Large intestine (tissue), 3 donors: ENCODE measurements around the gene GALK1. TPM values are rescaled to one million over a fixed set of nuclear protein-coding genes. Genes with fewer than 3 reads are reported as not detected.
A peak's percentile ranks its signal among the peaks of the same experiment; 100 is the strongest.

Experiments used
- DNase-seq, 2 donors: peaks; one replicate each; pipeline versions ENCODE4 v3.0.0 to v3.0.0-alpha.2; 2013
- H3K27ac ChIP-seq: one replicate; pipeline ENCODE4 v1.5.1; 2013; ENCODE audit warnings: low read length
- H3K27me3 ChIP-seq: 2 replicates; pipeline ENCODE4 v1.6.1; 2013; ENCODE audit warnings: low read length; ENCODE audit not compliant: control insufficient read depth, insufficient read depth
- H3K36me3 ChIP-seq: 2 replicates; pipeline ENCODE4 v1.6.1; 2013; ENCODE audit warnings: low read length; ENCODE audit not compliant: control insufficient read depth, insufficient read depth
- H3K4me1 ChIP-seq: one replicate; pipeline ENCODE4 v1.6.1; 2013; ENCODE audit warnings: low read length; ENCODE audit not compliant: control insufficient read depth, insufficient read depth
- H3K4me3 ChIP-seq: one replicate; pipeline ENCODE4 v1.5.1; 2013; ENCODE audit warnings: low read length
- H3K9me3 ChIP-seq: one replicate; pipeline ENCODE4 v1.6.1; 2013; ENCODE audit warnings: mild to moderate bottlenecking, low read depth, low read length, moderate library complexity; ENCODE audit not compliant: control insufficient read depth
- WGBS: methylation state at CpG from one replicate; pipeline ENCODE4 v1.1.5; 2013; ENCODE audit warnings: low lambda C conversion rate; ENCODE audit not compliant: insufficient coverage; 5-methylcytosine and 5-hydroxymethylcytosine counted together
- polyA plus RNA-seq: library from polyadenylated mRNA; unstranded; fragments of 120-200 nt; gene quantifications from one replicate; pipeline ENCODE4 v1.2.1, GENCODE V29; 2013

GALK1 gene
- polyA plus RNA-seq, 1 donor, result 61.0 TPM

GRCh38 chr17:75749545-75750389, 15.2 kb downstream of the GALK1 start:
- no peak overlapping the region for H3K4me3 ChIP-seq

GRCh38 chr17:75748706-75749105, 16.3 kb downstream of the GALK1 start:
- Histone ChIP-seq H3K9me3 (no peaks in the 10 kb centered on the region), H3K27me3 (no peaks in the 10 kb centered on the region), H3K36me3 (peaks cover 42% of the 10 kb centered on the region), H3K27ac (no peak overlapping the region), H3K4me1 (no peaks in the 10 kb centered on the region), H3K4me3 (no peak overlapping the region)
- no peak for DNase-seq
- no CpG with 5 or more reads among the region's 9 CpGs for WGBS

More at GRCh38 chr17:75749545-75750389, 15.2 kb downstream of the GALK1 start:
- DNase-seq, result peak; percentile 59 to 66
- no peaks in the 10 kb centered on the region for H3K27me3 ChIP-seq
- H3K36me3 ChIP-seq, result peaks cover 37% of the 10 kb centered on the region
- no peak overlapping the region for H3K27ac ChIP-seq
- H3K4me1 ChIP-seq, result peaks cover 9% of the 10 kb centered on the region
- H3K9me3 ChIP-seq, result no peaks in the 10 kb centered on the region
- WGBS, result no CpG with 5 or more reads among the region's 20 CpGs

GRCh38 chr17:75743625-75744206, 21.3 kb downstream of the GALK1 start:
- WGBS, result no CpG with 5 or more reads among the region's 25 CpGs
- no peak overlapping the region for H3K4me3 ChIP-seq
- no peaks in the 10 kb centered on the region for H3K4me1 ChIP-seq
- DNase-seq, result no peak
- H3K27ac ChIP-seq, result no peak overlapping the region
- H3K36me3 ChIP-seq, result peaks cover 47% of the 10 kb centered on the region
- H3K9me3 ChIP-seq, result no peaks in the 10 kb centered on the region
- H3K27me3 ChIP-seq, result no peaks in the 10 kb centered on the region

GRCh38 chr17:75742337-75742736, 22.7 kb downstream of the GALK1 start:
- H3K4me3 ChIP-seq, result no peak overlapping the region
- no peaks in the 10 kb centered on the region for H3K4me1 ChIP-seq
- H3K36me3 ChIP-seq, result peaks cover 43% of the 10 kb centered on the region
- no peak for DNase-seq
- H3K9me3 ChIP-seq, result no peaks in the 10 kb centered on the region
- no CpG with 5 or more reads among the region's 25 CpGs for WGBS
- H3K27ac ChIP-seq, result no peak overlapping the region
- no peaks in the 10 kb centered on the region for H3K27me3 ChIP-seq

- H3K27me3 ChIP-seq, result no peaks in the 10 kb centered on the region
- no peak for DNase-seq
- H3K9me3 ChIP-seq, result no peaks in the 10 kb centered on the region
- WGBS, result no CpG with 5 or more reads among the region's 17 CpGs
- no peak overlapping the region for H3K4me3 ChIP-seq
- H3K4me1 ChIP-seq, result no peaks in the 10 kb centered on the region
- no peak overlapping the region for H3K27ac ChIP-seq
- H3K36me3 ChIP-seq, result peaks cover 60% of the 10 kb centered on the region
These were observed 24.3 kb downstream of the GALK1 start for GRCh38 chr17:75740631-75741077.

GRCh38 chr17:75740215-75740614, 24.8 kb downstream of the GALK1 start:
- DNase-seq, result no peak
- no CpG with 5 or more reads among the region's 17 CpGs for WGBS
- H3K4me3 ChIP-seq, result no peak overlapping the region
- no peak overlapping the region for H3K27ac ChIP-seq
- no peaks in the 10 kb centered on the region for H3K4me1 ChIP-seq
- H3K9me3 ChIP-seq, result no peaks in the 10 kb centered on the region
- H3K36me3 ChIP-seq, result peaks cover 60% of the 10 kb centered on the region
- no peaks in the 10 kb centered on the region for H3K27me3 ChIP-seq

- H3K4me1 ChIP-seq, result no peaks in the 10 kb centered on the region
- no CpG with 5 or more reads among the region's 14 CpGs for WGBS
These were observed 25.2 kb downstream of the GALK1 start for GRCh38 chr17:75739801-75740200.

GRCh38 chr17:75739174-75739573, 25.8 kb downstream of the GALK1 start:
- H3K4me3 ChIP-seq, result no peak overlapping the region
- DNase-seq, result no peak
- H3K9me3 ChIP-seq, result no peaks in the 10 kb centered on the region
- WGBS, result no CpG with 5 or more reads among the region's 7 CpGs
- no peak overlapping the region for H3K27ac ChIP-seq
- H3K36me3 ChIP-seq, result peaks cover 57% of the 10 kb centered on the region
- H3K4me1 ChIP-seq, result peaks cover 5% of the 10 kb centered on the region
- H3K27me3 ChIP-seq, result no peaks in the 10 kb centered on the region

More at GRCh38 chr17:75739801-75740200, 25.2 kb downstream of the GALK1 start:
- no peak overlapping the region for H3K4me3 ChIP-seq
- H3K36me3 ChIP-seq, result peaks cover 60% of the 10 kb centered on the region
- no peaks in the 10 kb centered on the region for H3K9me3 ChIP-seq
- H3K27ac ChIP-seq, result no peak overlapping the region
- DNase-seq, result no peak
- no peaks in the 10 kb centered on the region for H3K27me3 ChIP-seq

GRCh38 chr17:75738218-75738802, 26.7 kb downstream of the GALK1 start:
- Histone ChIP-seq H3K27me3 (no peaks in the 10 kb centered on the region), H3K4me1 (peaks cover 5% of the 10 kb centered on the region), H3K27ac (no peak overlapping the region), H3K36me3 (peaks cover 57% of the 10 kb centered on the region), H3K4me3 (no peak overlapping the region), H3K9me3 (no peaks in the 10 kb centered on the region)
- DNase-seq, result no peak
- no CpG with 5 or more reads among the region's 14 CpGs for WGBS

- no peaks in the 10 kb centered on the region for H3K27me3 ChIP-seq
- H3K9me3 ChIP-seq, result no peaks in the 10 kb centered on the region
- no peak for DNase-seq
- H3K4me3 ChIP-seq, result no peak overlapping the region
- no CpG with 5 or more reads among the region's 20 CpGs for WGBS
- H3K27ac ChIP-seq, result no peak overlapping the region
- peaks cover 8% of the 10 kb centered on the region for H3K4me1 ChIP-seq
- H3K36me3 ChIP-seq, result peaks cover 53% of the 10 kb centered on the region
These were observed 27.6 kb downstream of the GALK1 start for GRCh38 chr17:75737133-75737962.
